GM12878 (cell line): ENCODE data around the gene SRMS. TPM values are rescaled to one million over a fixed set of nuclear protein-coding genes. Genes with fewer than 3 reads are reported as not detected.

Source experiments
- ATAC-seq: fragments of 200-7000 bp; cut with Tn5 transposase; 3 replicates; pipeline ENCODE4 v1.9.1; 2020; ENCODE audit warnings: mild to moderate bottlenecking, moderate library complexity
- BruUV-seq: library from RNA; stranded (reverse); fragments of 400-500 nt; replicated peaks from 2 replicates; lab custom pipeline; 2021; lab: Mats Ljungman, UMichigan
- CTCF ChIA-PET: fragments of 300-600 bp; sonication (Branson Sonifier 250); formaldehyde crosslinking; extraction: SDS; loops from one replicate; lab custom pipeline; 2021; ENCODE audit warnings: inconsistent platforms; lab: Yijun Ruan, JAX
- POLR2A ChIA-PET: fragments of 350-600 bp; formaldehyde crosslinking; extraction: SDS; loops from one replicate; lab custom pipeline; 2021; ENCODE audit warnings: inconsistent platforms; lab: Charles Lee
- RAD21 ChIA-PET: fragments of 300-600 bp; sonication (Branson Sonifier 250); formaldehyde crosslinking; loops from one replicate; lab custom pipeline; 2023; ENCODE audit warnings: antibody characterized with exemption; ENCODE audit not compliant: unreplicated experiment; lab: Charles Lee
- SMC1A ChIA-PET: fragments of 300-600 bp; sonication (Branson Sonifier 250); formaldehyde crosslinking; loops from one replicate; lab custom pipeline; 2023; ENCODE audit not compliant: unreplicated experiment, uncharacterized antibody; lab: Charles Lee
- DNase-seq: peaks from one replicate; pipeline ENCODE4 v3.0.0-alpha.2; 2011; ENCODE audit warnings: low read depth, low spot score
- FAIRE-seq: peaks from 3 replicates; lab custom pipeline; 2011; peaks lifted over from hg19 to GRCh38; lab: Jason Lieb, UNC
- H2AFZ ChIP-seq: 2 replicates; pipeline ENCODE4 v1.6.0; 2011; ENCODE audit warnings: low read depth, low read length, control low read depth; ENCODE audit not compliant: control insufficient read depth
- H3K27ac ChIP-seq: 2 replicates; pipeline ENCODE4 v1.5.1; 2011; ENCODE audit warnings: control low read depth; ENCODE audit not compliant: control insufficient read depth, insufficient read depth
- H3K27me3 ChIP-seq, 2 experiments: replicated peaks in 1 of 2; 2 replicates each; pipeline versions ENCODE4 v1.6.0 to v1.6.1; 2011; ENCODE audit warnings: low read length in 1 of 2; ENCODE audit not compliant: control insufficient read depth in 2 of 2, insufficient read depth in 2 of 2
- H3K36me3 ChIP-seq, 2 experiments: 2 replicates each; pipeline ENCODE4 v1.5.1; 2011; ENCODE audit warnings: low read length in 1 of 2; ENCODE audit not compliant: control insufficient read depth in 2 of 2, insufficient read depth in 2 of 2
- H3K4me1 ChIP-seq: 2 replicates; pipeline ENCODE4 v1.6.1; 2011; ENCODE audit warnings: mild to moderate bottlenecking, low read length, moderate library complexity, mixed read lengths; ENCODE audit not compliant: control insufficient read depth, insufficient read depth
- H3K4me2 ChIP-seq: 2 replicates; pipeline ENCODE4 v1.6.0; 2011; ENCODE audit warnings: control low read depth; ENCODE audit not compliant: control insufficient read depth, insufficient read depth
- H3K4me3 ChIP-seq: fragments of 200-600 bp; sonication (generic); 2 replicates; pipeline ENCODE4 v1.5.1; 2016
- H3K79me2 ChIP-seq: 2 replicates; pipeline ENCODE4 v1.6.0; 2011; ENCODE audit warnings: low read length; ENCODE audit not compliant: control insufficient read depth, insufficient read depth
- H3K9ac ChIP-seq: 2 replicates; pipeline ENCODE4 v1.8.0; 2011; ENCODE audit warnings: low read length, control low read depth, mixed read lengths; ENCODE audit not compliant: control insufficient read depth, insufficient read depth
- H3K9me3 ChIP-seq: replicated peaks from 3 replicates; pipeline ENCODE4 v1.5.1; 2011; ENCODE audit warnings: mild to moderate bottlenecking, low read length; ENCODE audit not compliant: control insufficient read depth, insufficient read depth
- H4K20me1 ChIP-seq: 2 replicates; pipeline ENCODE4 v1.6.0; 2011; ENCODE audit not compliant: control insufficient read depth, insufficient read depth
- BACH1 ChIP-seq: fragments of 450-650 bp; IDR thresholded peaks from 2 replicates; pipeline ENCODE4 v1.6.1; 2017; ENCODE audit warnings: mild to moderate bottlenecking, borderline replicate concordance
- BCL11A ChIP-seq: IDR thresholded peaks from 2 replicates; pipeline ENCODE4 v1.6.1; 2011; ENCODE audit warnings: low read depth, low read length
- NFXL1 ChIP-seq: fragments of 450-650 bp; IDR thresholded peaks from 2 replicates; pipeline ENCODE4 v1.6.1; 2017; ENCODE audit warnings: antibody characterized with exemption, mild to moderate bottlenecking, borderline replicate concordance
- NFYA ChIP-seq: IDR thresholded peaks from 2 replicates; pipeline ENCODE4 v1.6.1; 2011; ENCODE audit warnings: low read depth, mild to moderate bottlenecking, low read length, improper control_type of control experiment, borderline replicate concordance
- POLR2A ChIP-seq: IDR thresholded peaks from 2 replicates; pipeline ENCODE4 v1.6.1; 2011; ENCODE audit warnings: low read depth, mild to moderate bottlenecking, low read length
- RB1 ChIP-seq: fragments of 450-650 bp; formaldehyde crosslinking; IDR thresholded peaks from 2 replicates; pipeline ENCODE4 v1.6.1; 2017; ENCODE audit warnings: mild to moderate bottlenecking, borderline replicate concordance
- WGBS: methylation state at CpG from one replicate; pipeline ENCODE4 v1.1.6; 2016; ENCODE audit warnings: low lambda C conversion rate; ENCODE audit not compliant: insufficient replicate concordance, insufficient coverage; ENCODE audit errors: missing lambda C conversion rate; 5-methylcytosine and 5-hydroxymethylcytosine counted together
- in situ Hi-C: fragments of 300-500 bp; cut with MboI; formaldehyde crosslinking; loops from 9 replicates; pipeline ENCODE4 v1.14.3; 2018; ENCODE audit warnings: mixed read lengths
- intact Hi-C: fragments of 100-400 bp; cut with micrococcal nuclease; formaldehyde crosslinking; loops from one replicate; pipeline ENCODE4 v1.14.2; 2022; ENCODE audit not compliant: unreplicated experiment
- polyA plus RNA-seq, 11 experiments: library from polyadenylated mRNA; depleted of rRNA in 4 of 11; unstranded in 6 of 11; stranded (reverse) in 5 of 11; fragments of >200 nt; fragmentation: Nextera tagmentation in 4 of 11; fragmentation: Illumina TruSeq in 1 of 11; extraction: Ambion mirVana in 4 of 11; extraction: Trizol in 1 of 11; gene quantifications; 1 replicate in 1 of 11; 2 replicates in 10 of 11; pipeline versions ENCODE4 v1.2.1 to v1.2.3, GENCODE V29; 2011 to 2016; ENCODE audit warnings: inconsistent platforms in 2 of 11, missing spikeins in 2 of 11, low read depth in 1 of 11
- total RNA-seq, 4 experiments: library from RNA; depleted of rRNA in 3 of 4; stranded (reverse); fragments of >200 nt in 3 of 4; fragmentation: Illumina TruSeq in 1 of 4; extraction: Trizol in 1 of 4; gene quantifications; 2 replicates each; pipeline versions ENCODE4 v1.2.1 to v1.2.3, GENCODE V29; 2013 to 2021
- TF ChIP-seq, protein P1 (sequence below), 3 experiments: IDR thresholded peaks in 2 of 3; conservative IDR thresholded peaks in 1 of 3; 2 replicates each; pipeline ENCODE4 v1.5.1; 2011; ENCODE audit warnings: low read depth in 3 of 3, low read length in 3 of 3, mild to moderate bottlenecking in 3 of 3, control low read depth in 2 of 3, moderate library complexity in 2 of 3, inconsistent platforms in 1 of 3, mixed read lengths in 1 of 3; ENCODE audit not compliant: control insufficient read depth in 2 of 3, insufficient read depth in 1 of 3; ENCODE audit errors: extremely low read depth in 1 of 3

The SRMS gene
- total and polyA plus RNA-seq, 10 of the 15 experiments (the other 5 are each of a cell fraction or from before 2014, with no cell fraction given), result not detected

DNA sequence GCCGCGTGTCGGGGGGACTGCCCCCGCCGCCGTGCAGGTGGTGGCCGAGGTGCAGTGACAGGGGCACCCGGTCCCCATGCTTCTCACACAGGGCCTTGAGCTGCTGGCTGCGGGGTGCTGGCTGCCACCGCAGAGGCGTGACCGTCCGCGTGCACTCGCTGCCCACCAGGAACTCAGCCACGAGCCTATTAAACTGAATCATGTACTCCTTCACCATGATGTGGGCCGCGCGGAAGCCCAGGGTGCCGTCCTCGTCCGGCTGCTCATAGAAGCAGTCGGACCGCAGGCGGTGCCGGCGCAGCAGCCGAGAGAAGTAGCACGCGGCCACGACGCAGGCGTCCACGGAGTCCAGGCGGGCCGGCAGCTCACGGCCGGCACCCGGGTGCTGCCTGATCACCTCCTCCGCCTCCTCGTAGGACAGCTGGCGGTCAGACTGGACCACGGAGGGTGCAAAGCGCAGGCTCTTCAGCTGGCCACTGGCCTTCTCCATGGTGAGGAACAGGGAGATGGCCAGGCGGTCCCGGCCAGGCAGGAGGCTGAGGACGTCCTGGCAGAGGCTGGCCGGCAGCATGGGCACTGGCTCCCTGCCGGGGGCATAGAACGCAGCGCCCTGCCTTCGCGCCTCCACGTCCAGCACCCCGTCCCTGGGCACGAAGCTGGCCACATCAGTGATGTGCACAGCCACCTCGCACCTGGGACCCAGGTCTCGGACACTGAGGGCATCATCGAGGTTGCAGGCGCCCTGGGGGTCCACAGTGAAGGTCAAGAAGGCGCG is 16.7 kb upstream of the SRMS start:
- Histone ChIP-seq H3K4me1 (peaks cover 24% of the 10 kb centered on the region), H3K79me2 (no peaks in the 10 kb centered on the region), H3K4me2 (no peak overlapping the region), H3K4me3 (no peak overlapping the region), H3K36me3 (no peaks in the 10 kb centered on the region; a peak in 1 of 4 replicates), H3K27ac (no peak overlapping the region), H3K9me3 (no peaks in the 10 kb centered on the region; the same call in 2 of the 3 replicates), H3K9ac (no peak overlapping the region), H2AFZ (no peak overlapping the region), H3K27me3 (no peaks in the 10 kb centered on the region), H4K20me1 (no peaks in the 10 kb centered on the region)
- WGBS, result 92% methylated on average over 51 of the region's 62 CpGs
- intact Hi-C loops (no loop called here), in situ Hi-C loops (no loop called here)
- no peak for ATAC-seq
- no peak for DNase-seq
- SMC1A ChIA-PET, result interaction anchor here (1.1 kb wide), 1 partner anchor 10 kb away, joined by 3 read pairs; the partner anchor contains the start of gene FNDC11
- CTCF ChIA-PET, result interaction anchor here (0.6 kb wide), 1 partner anchor 721 kb away, joined by 3 read pairs; no protein-coding TSS in a partner anchor
- POLR2A ChIA-PET, result no interaction called here
- FAIRE-seq, result no peak
- RAD21 ChIA-PET, result interaction anchor here (0.9 kb wide), 1 partner anchor 26 kb away, joined by 3 read pairs; no protein-coding TSS in a partner anchor
- TF ChIP-seq BCL11A (no peak), POLR2A (0 out of 2 replicates have a peak, but pooled peaks have one; percentile 21)
- no TSS peak for BruUV-seq

GRCh38 chr20:63563225-63563935 is 15.8 kb upstream of the SRMS start:
- FAIRE-seq (no peak), DNase-seq (no peak), ATAC-seq (no peak)
- no peak overlapping the region for H2AFZ ChIP-seq
- H3K4me3 ChIP-seq, result no peak overlapping the region
- no TSS peak for BruUV-seq
- no peaks in the 10 kb centered on the region; the same call in 2 of the 3 replicates for H3K9me3 ChIP-seq
- no peak overlapping the region for H3K9ac ChIP-seq
- ChIA-PET SMC1A (interaction anchor here (0.9 to 1.1 kb wide), 2 partner anchors 9 to 14 kb away, joined by 3 read pairs; partner anchors contain the start of gene FNDC11), RAD21 (interaction anchor here (1.3 kb wide), 1 partner anchor 20 kb away, joined by 3 read pairs; no protein-coding TSS in a partner anchor), CTCF (interaction anchor here (0.6 to 1.3 kb wide), 3 partner anchors 9 to 722 kb away, joined by 3 to 4 read pairs (median 3); no protein-coding TSS in a partner anchor), POLR2A (interaction anchor here (0.9 kb wide), 1 partner anchor 12 kb away, joined by 3 read pairs; no protein-coding TSS in a partner anchor)
- no peak overlapping the region for H3K4me2 ChIP-seq
- H3K4me1 ChIP-seq, result peaks cover 16% of the 10 kb centered on the region
- no peaks in the 10 kb centered on the region for H3K79me2 ChIP-seq
- no peak overlapping the region for H3K27ac ChIP-seq
- no peaks in the 10 kb centered on the region for H4K20me1 ChIP-seq
- in situ Hi-C loops (no loop called here), intact Hi-C loops (no loop called here)
- H3K27me3 ChIP-seq, result no peaks in the 10 kb centered on the region
- 93% methylated on average over 45 of the region's 55 CpGs for WGBS
- H3K36me3 ChIP-seq, result no peaks in the 10 kb centered on the region; a peak in 1 of 4 replicates
- TF ChIP-seq BACH1 (no peak), POLR2A (no peak), RB1 (no peak), NFXL1 (no peak), NFYA (no peak)
- TF ChIP-seq, protein P1, sequence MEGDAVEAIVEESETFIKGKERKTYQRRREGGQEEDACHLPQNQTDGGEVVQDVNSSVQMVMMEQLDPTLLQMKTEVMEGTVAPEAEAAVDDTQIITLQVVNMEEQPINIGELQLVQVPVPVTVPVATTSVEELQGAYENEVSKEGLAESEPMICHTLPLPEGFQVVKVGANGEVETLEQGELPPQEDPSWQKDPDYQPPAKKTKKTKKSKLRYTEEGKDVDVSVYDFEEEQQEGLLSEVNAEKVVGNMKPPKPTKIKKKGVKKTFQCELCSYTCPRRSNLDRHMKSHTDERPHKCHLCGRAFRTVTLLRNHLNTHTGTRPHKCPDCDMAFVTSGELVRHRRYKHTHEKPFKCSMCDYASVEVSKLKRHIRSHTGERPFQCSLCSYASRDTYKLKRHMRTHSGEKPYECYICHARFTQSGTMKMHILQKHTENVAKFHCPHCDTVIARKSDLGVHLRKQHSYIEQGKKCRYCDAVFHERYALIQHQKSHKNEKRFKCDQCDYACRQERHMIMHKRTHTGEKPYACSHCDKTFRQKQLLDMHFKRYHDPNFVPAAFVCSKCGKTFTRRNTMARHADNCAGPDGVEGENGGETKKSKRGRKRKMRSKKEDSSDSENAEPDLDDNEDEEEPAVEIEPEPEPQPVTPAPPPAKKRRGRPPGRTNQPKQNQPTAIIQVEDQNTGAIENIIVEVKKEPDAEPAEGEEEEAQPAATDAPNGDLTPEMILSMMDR (IDR thresholded peaks at IDR 0.05 in 2 of 3, conservative IDR thresholded peaks at IDR 0.05 in 1 of 3; ENCODE audit: control insufficient read depth in 2 of 3, extremely low read depth in 1 of 3, insufficient read depth in 1 of 3, low read depth in 3 of 3, low read length in 3 of 3), result no peak
